IMR-90 (cell line): ENCODE data around the gene GABRA4. TPM values are rescaled to one million over a fixed set of nuclear protein-coding genes. Genes with fewer than 3 reads are reported as not detected.

Experiments used
- ATAC-seq: fragments of 200-7000 bp; cut with Tn5 transposase; 2 replicates; pipeline ENCODE4 v1.9.1; 2020; ENCODE audit warnings: low read depth, mild to moderate bottlenecking, moderate library complexity
- BruUV-seq: library from RNA; stranded (reverse); fragments of 400-500 nt; replicated peaks from 2 replicates; lab custom pipeline; 2021; lab: Mats Ljungman, UMichigan
- CTCF ChIA-PET: fragments of 300-600 bp; formaldehyde crosslinking; extraction: SDS; loops from one replicate; lab custom pipeline; 2021; ENCODE audit warnings: antibody characterized with exemption; lab: Yijun Ruan, JAX
- POLR2A ChIA-PET: fragments of 300-600 bp; sonication (Branson Sonifier 250); formaldehyde crosslinking; loops from one replicate; lab custom pipeline; 2022; ENCODE audit warnings: antibody characterized with exemption; ENCODE audit not compliant: unreplicated experiment; lab: Charles Lee
- DNase-seq: peaks from one replicate; pipeline ENCODE4 v3.0.0; 2013
- H2AFZ ChIP-seq: replicated peaks from 2 replicates; pipeline ENCODE3; 2013; ENCODE audit warnings: low read length, mild to moderate bottlenecking; ENCODE audit not compliant: poor library complexity
- H2AK5ac ChIP-seq: 2 replicates; pipeline ENCODE4 v1.6.1; 2013; ENCODE audit warnings: low read depth, low read length, inconsistent platforms
- H2AK9ac ChIP-seq: replicated peaks from 2 replicates; pipeline ENCODE3; 2013; ENCODE audit warnings: mild to moderate bottlenecking, low read depth, low read length, moderate library complexity; ENCODE audit not compliant: poor library complexity
- H2BK120ac ChIP-seq: 2 replicates; pipeline ENCODE4 v1.6.1; 2013; ENCODE audit warnings: low read depth, low read length, inconsistent platforms
- H2BK15ac ChIP-seq: 3 replicates; pipeline ENCODE4 v1.6.1; 2013; ENCODE audit warnings: low read depth, low read length, inconsistent platforms
- H2BK20ac ChIP-seq: 2 replicates; pipeline ENCODE4 v1.6.1; 2013; ENCODE audit warnings: low read depth, mild to moderate bottlenecking, inconsistent platforms, low read length, moderate library complexity
- H2BK5ac ChIP-seq: 2 replicates; pipeline ENCODE4 v1.6.1; 2013; ENCODE audit warnings: mild to moderate bottlenecking, low read depth, low read length, inconsistent platforms; ENCODE audit not compliant: poor library complexity, severe bottlenecking
- H3K14ac ChIP-seq: replicated peaks from 2 replicates; pipeline ENCODE4 v1.6.1; 2013; ENCODE audit warnings: low read depth, low read length, inconsistent platforms
- H3K18ac ChIP-seq: 2 replicates; pipeline ENCODE4 v1.6.1; 2013; ENCODE audit warnings: low read depth, low read length, control low read depth
- H3K23ac ChIP-seq: 2 replicates; pipeline ENCODE4 v1.6.1; 2013; ENCODE audit warnings: low read depth, low read length, inconsistent platforms
- H3K27ac ChIP-seq: 2 replicates; pipeline ENCODE4 v1.5.1; 2013; ENCODE audit warnings: mild to moderate bottlenecking, control low read depth, low read length; ENCODE audit not compliant: insufficient read depth
- H3K27me3 ChIP-seq: 2 replicates; pipeline ENCODE4 v1.6.1; 2013; ENCODE audit warnings: low read length; ENCODE audit not compliant: control insufficient read depth, insufficient read depth
- H3K36me3 ChIP-seq: 2 replicates; pipeline ENCODE4 v1.6.1; 2013; ENCODE audit warnings: low read length, mixed read lengths; ENCODE audit not compliant: control insufficient read depth, insufficient read depth
- H3K4ac ChIP-seq: 2 replicates; pipeline ENCODE4 v1.6.1; 2013; ENCODE audit warnings: low read depth, low read length, inconsistent platforms
- H3K4me1 ChIP-seq: 2 replicates; pipeline ENCODE4 v1.6.1; 2013; ENCODE audit warnings: low read length, mixed read lengths; ENCODE audit not compliant: control insufficient read depth, insufficient read depth
- H3K4me2 ChIP-seq: 2 replicates; pipeline ENCODE4 v1.6.1; 2013; ENCODE audit warnings: low read depth, mild to moderate bottlenecking, control low read depth, low read length, moderate library complexity
- H3K4me3 ChIP-seq: 2 replicates; pipeline ENCODE4 v1.5.1; 2013; ENCODE audit warnings: low read depth, mild to moderate bottlenecking, control low read depth, low read length, moderate library complexity; ENCODE audit not compliant: insufficient read depth
- H3K56ac ChIP-seq: 2 replicates; pipeline ENCODE4 v1.6.1; 2013; ENCODE audit warnings: low read length, inconsistent platforms; ENCODE audit not compliant: insufficient read depth; ENCODE audit errors: extremely low read depth
- H3K79me1 ChIP-seq, 2 experiments: 2 replicates each; pipeline ENCODE4 v1.6.1; 2013; ENCODE audit warnings: low read length in 2 of 2, inconsistent platforms in 1 of 2, low read depth in 1 of 2
- H3K9ac ChIP-seq: 2 replicates; pipeline ENCODE4 v1.6.1; 2013; ENCODE audit warnings: low read depth, low read length, control low read depth
- H3K9me1 ChIP-seq: 2 replicates; pipeline ENCODE4 v1.6.1; 2013; ENCODE audit warnings: low read length, inconsistent platforms; ENCODE audit not compliant: insufficient read depth
- H3K9me3 ChIP-seq: 2 replicates; pipeline ENCODE4 v1.6.1; 2013; ENCODE audit warnings: low read length; ENCODE audit not compliant: control insufficient read depth, insufficient read depth
- H4K20me1 ChIP-seq: 2 replicates; pipeline ENCODE4 v1.6.1; 2013; ENCODE audit warnings: low read length, inconsistent platforms; ENCODE audit not compliant: insufficient read depth
- H4K5ac ChIP-seq: 2 replicates; pipeline ENCODE4 v1.6.1; 2013; ENCODE audit warnings: mild to moderate bottlenecking, low read depth, low read length, control low read depth
- H4K8ac ChIP-seq, 2 experiments: 2 replicates each; pipeline ENCODE4 v1.6.1; 2013; ENCODE audit warnings: low read depth in 2 of 2, low read length in 2 of 2, control low read depth in 1 of 2, inconsistent platforms in 1 of 2
- H4K91ac ChIP-seq: 2 replicates; pipeline ENCODE4 v1.6.1; 2013; ENCODE audit warnings: low read depth, low read length, inconsistent platforms; ENCODE audit not compliant: insufficient read depth
- BHLHE40 ChIP-seq: fragments of 150-350 bp; IDR thresholded peaks from 2 replicates; pipeline ENCODE4 v1.6.1; 2016; ENCODE audit warnings: mild to moderate bottlenecking, low read depth, low read length
- CEBPB ChIP-seq: IDR thresholded peaks from 2 replicates; pipeline ENCODE4 v1.6.1; 2012; ENCODE audit warnings: low read depth, low read length, improper control_type of control experiment
- CHD1 ChIP-seq: IDR thresholded peaks from 2 replicates; pipeline ENCODE4 v1.6.1; 2012; ENCODE audit warnings: low read depth, low read length, improper control_type of control experiment
- FOS ChIP-seq: fragments of 150-350 bp; IDR thresholded peaks from 2 replicates; pipeline ENCODE4 v1.6.1; 2016; ENCODE audit warnings: low read depth, low read length
- MAFK ChIP-seq: IDR thresholded peaks from 2 replicates; pipeline ENCODE4 v1.6.1; 2012; ENCODE audit warnings: low read depth, low read length, improper control_type of control experiment
- MAZ ChIP-seq: IDR thresholded peaks from 2 replicates; pipeline ENCODE4 v1.6.1; 2012; ENCODE audit warnings: low read depth, mild to moderate bottlenecking, low read length, improper control_type of control experiment, moderate library complexity, borderline replicate concordance
- MXI1 ChIP-seq: IDR thresholded peaks from 2 replicates; pipeline ENCODE4 v1.6.1; 2012; ENCODE audit warnings: low read depth, mild to moderate bottlenecking, low read length, moderate library complexity, borderline replicate concordance
- NFE2L2 ChIP-seq: fragments of 150-350 bp; IDR thresholded peaks from 2 replicates; pipeline ENCODE4 v1.6.1; 2016; ENCODE audit warnings: low read depth, mild to moderate bottlenecking, low read length
- POLR2A ChIP-seq: IDR thresholded peaks from 2 replicates; pipeline ENCODE4 v1.6.1; 2012; ENCODE audit warnings: mild to moderate bottlenecking, low read depth, low read length
- RAD21 ChIP-seq: IDR thresholded peaks from 2 replicates; pipeline ENCODE4 v1.6.1; 2012; ENCODE audit warnings: low read length, improper control_type of control experiment
- RCOR1 ChIP-seq: IDR thresholded peaks from 2 replicates; pipeline ENCODE4 v1.6.1; 2012; ENCODE audit warnings: mild to moderate bottlenecking, low read length, improper control_type of control experiment; ENCODE audit not compliant: insufficient replicate concordance
- SMC3 ChIP-seq: fragments of 150-350 bp; IDR thresholded peaks from 2 replicates; pipeline ENCODE4 v1.6.1; 2016; ENCODE audit warnings: low read depth, mild to moderate bottlenecking, antibody characterized with exemption, low read length, moderate library complexity
- WGBS, 2 experiments: methylation state at CpG; one replicate each; pipeline versions ENCODE4 v1.1.5 to v1.1.7; 2013; ENCODE audit warnings: missing lambda C conversion rate in 2 of 2; ENCODE audit not compliant: insufficient read length in 1 of 2; ENCODE audit errors: extremely low coverage in 2 of 2; 5-methylcytosine and 5-hydroxymethylcytosine counted together
- dilution Hi-C: fragments of 300-500 bp; cut with HindIII; formaldehyde crosslinking; loops from one replicate; pipeline ENCODE4 v1.14.3; 2018; ENCODE audit warnings: low sequenced_read_pairs; ENCODE audit not compliant: unreplicated experiment
- in situ Hi-C: fragments of 300-500 bp; cut with MboI; formaldehyde crosslinking; loops from 3 replicates; pipeline ENCODE4 v1.14.3; 2019; ENCODE audit warnings: low sequenced_read_pairs, inconsistent platforms, mixed read lengths
- intact Hi-C: fragments of 100-400 bp; cut with micrococcal nuclease; formaldehyde crosslinking; loops from 2 replicates; pipeline ENCODE4 v1.10.0; 2022
- polyA plus RNA-seq, 3 experiments: library from polyadenylated mRNA; depleted of rRNA; stranded (reverse); fragments of >200 nt; gene quantifications; 2 replicates each; pipeline ENCODE4 v1.2.3, GENCODE V29; 2012; ENCODE audit warnings: low replicate concordance in 1 of 3
- total RNA-seq: library from RNA; depleted of rRNA; stranded (reverse); fragments of >200 nt; gene quantifications from 2 replicates; pipeline ENCODE4 v1.2.3, GENCODE V29; 2012
- TF ChIP-seq, protein P1 (sequence below): fragments of 150-350 bp; IDR thresholded peaks from 2 replicates; pipeline ENCODE4 v1.6.1; 2017; ENCODE audit warnings: mild to moderate bottlenecking, antibody characterized with exemption, low read length, low read depth
- TF ChIP-seq, protein P2 (sequence below): fragments of 150-350 bp; IDR thresholded peaks from 2 replicates; pipeline ENCODE4 v1.6.1; 2016; ENCODE audit warnings: low read depth, mild to moderate bottlenecking, low read length, moderate library complexity, borderline replicate concordance
- TF ChIP-seq, protein P3 (sequence below): conservative IDR thresholded peaks from 2 replicates; pipeline ENCODE4 v1.5.1; 2012; ENCODE audit warnings: mild to moderate bottlenecking, low read depth, low read length, improper control_type of control experiment

Gene GABRA4
- total and polyA plus RNA-seq, 2 of the 4 experiments (the other 2 are of a cell fraction): 1.1 to 1.8 TPM

DNA sequence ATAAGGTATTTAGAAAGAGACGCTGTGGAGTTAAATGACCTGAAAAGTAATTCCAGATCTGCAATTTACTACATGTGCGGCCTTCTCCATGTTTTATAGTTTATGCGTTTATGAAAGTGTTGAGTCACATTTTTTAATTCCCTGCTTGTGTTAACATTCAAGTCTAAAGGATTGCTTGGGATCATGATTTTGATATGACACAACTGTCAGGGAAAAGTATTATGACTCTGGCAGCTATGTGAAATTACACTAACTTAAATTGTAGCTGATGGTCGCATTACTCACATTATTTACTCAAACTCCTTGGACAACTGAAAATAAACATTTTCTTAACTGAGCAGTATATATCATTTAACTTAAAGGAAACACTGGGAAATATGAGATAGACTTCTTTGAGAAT, 23.7 kb upstream of the GABRA4 start:
- no peak overlapping the region for H2BK15ac ChIP-seq
- no peaks in the 10 kb centered on the region for H3K27me3 ChIP-seq
- no peak overlapping the region for H3K18ac ChIP-seq
- no peaks in the 10 kb centered on the region; the same call in 1 of the 2 replicates for H3K9me1 ChIP-seq
- H3K56ac ChIP-seq: no peak overlapping the region
- WGBS, 2 experiments: no CpG with 5 or more reads among the region's 4 CpGs
- H3K4me1 ChIP-seq: peaks cover 3% of the 10 kb centered on the region; the same call in 1 of the 2 replicates
- no peak overlapping the region for H2BK5ac ChIP-seq
- no peak overlapping the region for H2AK9ac ChIP-seq
- no peak overlapping the region for H2AK5ac ChIP-seq
- no peak overlapping the region for H3K4ac ChIP-seq
- no peaks in the 10 kb centered on the region for H3K9me3 ChIP-seq
- no peak overlapping the region for H3K4me3 ChIP-seq
- H3K9ac ChIP-seq: no peak overlapping the region
- no peak overlapping the region for H4K91ac ChIP-seq
- no TSS peak for BruUV-seq
- ATAC-seq: peak; percentile 56
- no peak overlapping the region for H2AFZ ChIP-seq
- dilution Hi-C loops (no loop called here), intact Hi-C loops (no loop called here), in situ Hi-C loops (no loop called here)
- no peak overlapping the region for H2BK20ac ChIP-seq
- H4K8ac ChIP-seq: no peak overlapping the region
- no peak overlapping the region for H3K27ac ChIP-seq
- no peak overlapping the region for H3K14ac ChIP-seq
- no peaks in the 10 kb centered on the region for H3K36me3 ChIP-seq
- no peak overlapping the region for H2BK120ac ChIP-seq
- no peak overlapping the region for H3K4me2 ChIP-seq
- ChIA-PET POLR2A (no interaction called here), CTCF (no interaction called here)
- H4K20me1 ChIP-seq: no peaks in the 10 kb centered on the region
- no peak overlapping the region for H4K5ac ChIP-seq
- no peak for TF ChIP-seq MAFK
- TF ChIP-seq MAZ: no peak
- no peak for TF ChIP-seq FOS
- TF ChIP-seq POLR2A: no peak
- TF ChIP-seq, protein P1, sequence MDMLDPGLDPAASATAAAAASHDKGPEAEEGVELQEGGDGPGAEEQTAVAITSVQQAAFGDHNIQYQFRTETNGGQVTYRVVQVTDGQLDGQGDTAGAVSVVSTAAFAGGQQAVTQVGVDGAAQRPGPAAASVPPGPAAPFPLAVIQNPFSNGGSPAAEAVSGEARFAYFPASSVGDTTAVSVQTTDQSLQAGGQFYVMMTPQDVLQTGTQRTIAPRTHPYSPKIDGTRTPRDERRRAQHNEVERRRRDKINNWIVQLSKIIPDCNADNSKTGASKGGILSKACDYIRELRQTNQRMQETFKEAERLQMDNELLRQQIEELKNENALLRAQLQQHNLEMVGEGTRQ: no peak
- TF ChIP-seq NFE2L2: no peak
- TF ChIP-seq SMC3: no peak
- TF ChIP-seq RCOR1: no peak
- no peak for TF ChIP-seq RAD21
- TF ChIP-seq, protein P2, sequence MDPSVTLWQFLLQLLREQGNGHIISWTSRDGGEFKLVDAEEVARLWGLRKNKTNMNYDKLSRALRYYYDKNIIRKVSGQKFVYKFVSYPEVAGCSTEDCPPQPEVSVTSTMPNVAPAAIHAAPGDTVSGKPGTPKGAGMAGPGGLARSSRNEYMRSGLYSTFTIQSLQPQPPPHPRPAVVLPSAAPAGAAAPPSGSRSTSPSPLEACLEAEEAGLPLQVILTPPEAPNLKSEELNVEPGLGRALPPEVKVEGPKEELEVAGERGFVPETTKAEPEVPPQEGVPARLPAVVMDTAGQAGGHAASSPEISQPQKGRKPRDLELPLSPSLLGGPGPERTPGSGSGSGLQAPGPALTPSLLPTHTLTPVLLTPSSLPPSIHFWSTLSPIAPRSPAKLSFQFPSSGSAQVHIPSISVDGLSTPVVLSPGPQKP: no peak
- TF ChIP-seq MXI1: no peak
- no peak for TF ChIP-seq CEBPB
- TF ChIP-seq, protein P3, sequence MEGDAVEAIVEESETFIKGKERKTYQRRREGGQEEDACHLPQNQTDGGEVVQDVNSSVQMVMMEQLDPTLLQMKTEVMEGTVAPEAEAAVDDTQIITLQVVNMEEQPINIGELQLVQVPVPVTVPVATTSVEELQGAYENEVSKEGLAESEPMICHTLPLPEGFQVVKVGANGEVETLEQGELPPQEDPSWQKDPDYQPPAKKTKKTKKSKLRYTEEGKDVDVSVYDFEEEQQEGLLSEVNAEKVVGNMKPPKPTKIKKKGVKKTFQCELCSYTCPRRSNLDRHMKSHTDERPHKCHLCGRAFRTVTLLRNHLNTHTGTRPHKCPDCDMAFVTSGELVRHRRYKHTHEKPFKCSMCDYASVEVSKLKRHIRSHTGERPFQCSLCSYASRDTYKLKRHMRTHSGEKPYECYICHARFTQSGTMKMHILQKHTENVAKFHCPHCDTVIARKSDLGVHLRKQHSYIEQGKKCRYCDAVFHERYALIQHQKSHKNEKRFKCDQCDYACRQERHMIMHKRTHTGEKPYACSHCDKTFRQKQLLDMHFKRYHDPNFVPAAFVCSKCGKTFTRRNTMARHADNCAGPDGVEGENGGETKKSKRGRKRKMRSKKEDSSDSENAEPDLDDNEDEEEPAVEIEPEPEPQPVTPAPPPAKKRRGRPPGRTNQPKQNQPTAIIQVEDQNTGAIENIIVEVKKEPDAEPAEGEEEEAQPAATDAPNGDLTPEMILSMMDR: no peak
- TF ChIP-seq BHLHE40: no peak
- no peak for TF ChIP-seq CHD1
- no peaks in the 10 kb centered on the region for H3K79me1 ChIP-seq
- DNase-seq: peak; percentile 53
- no peak overlapping the region for H3K23ac ChIP-seq
